Heart left ventricle (tissue), 13 donors: ENCODE measurements around the gene HIP1.
"Not testable (repeated sequence)": the region's sequence is repeated elsewhere in the genome, so short reads cannot be mapped to it uniquely, and the experiment has no call there.

Source experiments
- POLR2A ChIP-seq, 2 donors: fragments of 450-650 bp; IDR thresholded peaks; one replicate each; pipeline ENCODE4 v1.6.1; 2017; ENCODE audit warnings: antibody characterized with exemption in 2 of 2, mild to moderate bottlenecking in 2 of 2, moderate library complexity in 2 of 2
- TF ChIP-seq, protein P1 (sequence below), 12 donors: fragments of 200-600 bp; sonication (generic) in 4 of 12; IDR thresholded peaks; one replicate each; pipeline versions ENCODE4 v1.5.0 to v1.8.0; 2018 to 2022; ENCODE audit warnings: antibody characterized with exemption in 12 of 12, mild to moderate bottlenecking in 5 of 12
- donor health status: ischemic (EF 13 %, LVEDD 7.1; RV severe dilation, severe dysfunction).
- donor health status: DM: no; HTN: yes; CAD: no.
- donor health status: DM: no; HTN: no; CAD: no.
- donor health status: ischemic (EF 25% LVEDD 6.9; RV normal size, moderate dysfunction).
- donor health status: ischemic (EF 25% LVEDD 5.7; RV mildly dilated, moderate dysfunction).
- donor health status: ischemic (EF 35%, LVEDD 5.7; RV mildly dilated, moderate dysfunction).
- donor health status: nonischemic (EF 11% LVEDD 7.7; RV severe dilation, severe dysfunction).
- donor health status: DM: yes; HTN: yes; CAD: no.
- donor health status: PGD.
- donor health status: ischemic (EF 29% LVEDD 5.4; RV normal size, mild dysfunction).
- donor health status: nonischemic (EF 23%, LVEDD 6.1; RV moderate dilation, normal function).

DNA sequence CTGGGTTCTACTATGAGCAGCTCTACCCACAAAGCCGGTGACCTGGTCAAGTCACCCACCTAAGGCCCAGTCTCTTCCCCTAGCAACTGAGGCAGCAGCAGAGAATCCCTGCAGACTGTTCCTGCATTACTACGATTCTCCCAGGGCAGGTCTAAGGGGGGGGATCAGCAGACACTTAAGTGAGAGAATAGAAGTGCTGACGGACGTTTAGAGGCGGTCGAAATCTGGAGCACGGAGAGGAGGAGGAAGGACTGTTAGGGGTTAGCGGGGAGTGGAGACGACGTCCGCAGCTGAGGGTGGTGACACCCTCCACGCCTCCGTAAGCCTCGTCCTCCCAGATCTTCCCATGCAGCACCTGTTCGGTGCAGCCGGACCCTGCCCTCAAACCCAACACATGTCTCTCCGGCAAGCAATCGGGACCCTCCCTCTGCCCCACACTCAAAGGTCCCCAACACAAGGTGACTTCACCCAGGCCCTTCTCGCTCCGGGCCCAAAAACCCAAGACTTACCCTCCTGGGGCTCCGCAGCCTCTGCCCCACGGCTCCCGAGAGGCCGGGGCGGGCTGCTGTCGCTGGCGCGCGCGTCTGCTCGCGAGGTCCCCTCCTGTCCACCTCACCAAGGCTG, 253.3 kb downstream of the HIP1 start:
- TF ChIP-seq, protein P1, sequence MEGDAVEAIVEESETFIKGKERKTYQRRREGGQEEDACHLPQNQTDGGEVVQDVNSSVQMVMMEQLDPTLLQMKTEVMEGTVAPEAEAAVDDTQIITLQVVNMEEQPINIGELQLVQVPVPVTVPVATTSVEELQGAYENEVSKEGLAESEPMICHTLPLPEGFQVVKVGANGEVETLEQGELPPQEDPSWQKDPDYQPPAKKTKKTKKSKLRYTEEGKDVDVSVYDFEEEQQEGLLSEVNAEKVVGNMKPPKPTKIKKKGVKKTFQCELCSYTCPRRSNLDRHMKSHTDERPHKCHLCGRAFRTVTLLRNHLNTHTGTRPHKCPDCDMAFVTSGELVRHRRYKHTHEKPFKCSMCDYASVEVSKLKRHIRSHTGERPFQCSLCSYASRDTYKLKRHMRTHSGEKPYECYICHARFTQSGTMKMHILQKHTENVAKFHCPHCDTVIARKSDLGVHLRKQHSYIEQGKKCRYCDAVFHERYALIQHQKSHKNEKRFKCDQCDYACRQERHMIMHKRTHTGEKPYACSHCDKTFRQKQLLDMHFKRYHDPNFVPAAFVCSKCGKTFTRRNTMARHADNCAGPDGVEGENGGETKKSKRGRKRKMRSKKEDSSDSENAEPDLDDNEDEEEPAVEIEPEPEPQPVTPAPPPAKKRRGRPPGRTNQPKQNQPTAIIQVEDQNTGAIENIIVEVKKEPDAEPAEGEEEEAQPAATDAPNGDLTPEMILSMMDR (IDR thresholded peaks at IDR 0.05), result not testable (repeated sequence)
- TF ChIP-seq POLR2A (IDR thresholded peaks at IDR 0.05), result not testable (repeated sequence)
